Hepatocyte (in vitro differentiated cells): ENCODE data around the gene PSMC5. TPM values are rescaled to one million over a fixed set of nuclear protein-coding genes. Genes with fewer than 3 reads are reported as not detected.

Experiments
- DNase-seq: peaks from one replicate; pipeline ENCODE4 v3.0.0-alpha.2; 2016; ENCODE audit warnings: low spot score
- H2AFZ ChIP-seq: fragments of 200-600 bp; sonication (generic); 2 replicates; pipeline ENCODE4 v1.6.0; 2016; ENCODE audit warnings: antibody characterized with exemption, mild to moderate bottlenecking
- H3K27ac ChIP-seq: fragments of 200-600 bp; sonication (generic); 2 replicates; pipeline ENCODE4 v1.5.1; 2016; ENCODE audit warnings: mild to moderate bottlenecking
- H3K27me3 ChIP-seq: fragments of 200-600 bp; sonication (generic); 2 replicates; pipeline ENCODE4 v1.6.1; 2016
- H3K36me3 ChIP-seq: fragments of 200-600 bp; sonication (generic); replicated peaks from 2 replicates; pipeline ENCODE4 v1.5.1; 2016; ENCODE audit warnings: low read depth; ENCODE audit not compliant: insufficient read depth
- H3K4me1 ChIP-seq: fragments of 200-600 bp; sonication (generic); 2 replicates; pipeline ENCODE4 v1.5.1; 2016; ENCODE audit warnings: mild to moderate bottlenecking, moderate library complexity; ENCODE audit not compliant: insufficient read depth
- H3K4me2 ChIP-seq: fragments of 200-600 bp; sonication (generic); 2 replicates; pipeline ENCODE4 v1.6.0; 2016
- H3K4me3 ChIP-seq: fragments of 200-600 bp; sonication (generic); 2 replicates; pipeline ENCODE4 v1.5.1; 2016; ENCODE audit warnings: mild to moderate bottlenecking
- H3K79me2 ChIP-seq: fragments of 200-600 bp; sonication (generic); 2 replicates; pipeline ENCODE4 v1.6.0; 2017; ENCODE audit warnings: mild to moderate bottlenecking
- H3K9me2 ChIP-seq: fragments of 200-600 bp; sonication (generic); replicated peaks from 2 replicates; pipeline ENCODE4 v1.6.0; 2017; ENCODE audit warnings: mild to moderate bottlenecking; ENCODE audit not compliant: insufficient read depth
- H3K9me3 ChIP-seq: fragments of 200-600 bp; sonication (generic); 2 replicates; pipeline ENCODE4 v1.5.1; 2016; ENCODE audit warnings: low read depth, mild to moderate bottlenecking
- H4K20me1 ChIP-seq: fragments of 200-600 bp; sonication (generic); 2 replicates; pipeline ENCODE4 v1.6.0; 2016; ENCODE audit warnings: mild to moderate bottlenecking; ENCODE audit not compliant: insufficient read depth, poor library complexity, severe bottlenecking
- EZH2 ChIP-seq: fragments of 200-600 bp; sonication (generic); IDR thresholded peaks from 2 replicates; pipeline ENCODE4 v1.6.1; 2016; ENCODE audit warnings: antibody characterized with exemption, mild to moderate bottlenecking, borderline replicate concordance
- EZH2phosphoT487 ChIP-seq: fragments of 200-600 bp; sonication (generic); IDR thresholded peaks from one replicate; pipeline ENCODE4 v1.6.1; 2018; ENCODE audit warnings: antibody characterized with exemption, mild to moderate bottlenecking, low read depth, moderate library complexity; ENCODE audit not compliant: unreplicated experiment, severe bottlenecking
- WGBS: methylation state at CpG from one replicate; pipeline ENCODE4 v1.1.6; 2016; ENCODE audit warnings: low lambda C conversion rate; ENCODE audit errors: missing lambda C conversion rate; 5-methylcytosine and 5-hydroxymethylcytosine counted together
- polyA plus RNA-seq: library from polyadenylated mRNA; unstranded; fragments of >200 nt; fragmentation: Nextera tagmentation; extraction: Ambion mirVana; gene quantifications from 2 replicates; pipeline ENCODE4 v1.2.1, GENCODE V29; 2016
- total RNA-seq: library from RNA; depleted of rRNA; stranded (reverse); fragments of >200 nt; gene quantifications from 2 replicates; pipeline ENCODE4 v1.2.3, GENCODE V29; 2014
- TF ChIP-seq, protein P1 (sequence below): fragments of 200-600 bp; sonication (generic); IDR thresholded peaks from 2 replicates; pipeline ENCODE4 v1.5.1; 2016; ENCODE audit warnings: antibody characterized with exemption, mild to moderate bottlenecking; ENCODE audit not compliant: poor library complexity

The PSMC5 gene
- total and polyA plus RNA-seq, 2 experiments from 2014 or later, result 46.6 to 132 TPM

DNA sequence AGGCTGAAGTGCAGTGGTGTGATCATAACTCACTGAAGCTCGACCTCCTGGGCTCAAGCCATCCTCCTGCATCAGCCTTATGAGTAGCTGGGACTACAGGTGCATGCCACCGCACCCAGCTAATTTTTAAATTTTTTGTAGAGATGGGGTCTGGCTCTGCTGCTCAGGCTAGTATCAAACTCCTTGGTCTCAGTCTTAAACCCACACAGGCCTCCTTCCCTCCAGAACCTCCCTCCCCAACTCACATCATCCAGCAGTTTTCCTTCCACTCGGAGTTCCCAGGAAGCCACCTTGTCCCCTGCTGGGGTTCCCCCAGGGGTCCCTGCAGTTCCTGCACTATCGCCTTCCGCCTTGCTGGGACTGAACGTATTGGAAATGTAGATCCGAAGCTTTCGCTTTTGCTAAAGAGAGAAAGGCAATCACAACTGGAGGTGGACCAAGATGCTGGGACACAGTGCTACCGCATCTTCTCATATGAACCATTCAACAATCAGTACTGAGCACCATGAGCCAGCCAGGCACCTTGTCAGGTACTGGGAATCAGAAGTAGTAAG, 8.0 kb downstream of the PSMC5 start:
- WGBS, result 89% methylated on average over 9 of the region's 9 CpGs
- Histone ChIP-seq H3K27ac (no peak overlapping the region), H3K79me2 (peaks cover 49% of the 10 kb centered on the region), H3K4me2 (no peak overlapping the region), H3K4me1 (peaks cover 23% of the 10 kb centered on the region), H3K27me3 (no peaks in the 10 kb centered on the region), H3K36me3 (no peaks in the 10 kb centered on the region), H2AFZ (no peak overlapping the region), H3K9me2 (no peaks in the 10 kb centered on the region), H4K20me1 (peaks cover 20% of the 10 kb centered on the region), H3K4me3 (no peak overlapping the region), H3K9me3 (no peaks in the 10 kb centered on the region)
- DNase-seq, result no peak
- TF ChIP-seq, protein P1, sequence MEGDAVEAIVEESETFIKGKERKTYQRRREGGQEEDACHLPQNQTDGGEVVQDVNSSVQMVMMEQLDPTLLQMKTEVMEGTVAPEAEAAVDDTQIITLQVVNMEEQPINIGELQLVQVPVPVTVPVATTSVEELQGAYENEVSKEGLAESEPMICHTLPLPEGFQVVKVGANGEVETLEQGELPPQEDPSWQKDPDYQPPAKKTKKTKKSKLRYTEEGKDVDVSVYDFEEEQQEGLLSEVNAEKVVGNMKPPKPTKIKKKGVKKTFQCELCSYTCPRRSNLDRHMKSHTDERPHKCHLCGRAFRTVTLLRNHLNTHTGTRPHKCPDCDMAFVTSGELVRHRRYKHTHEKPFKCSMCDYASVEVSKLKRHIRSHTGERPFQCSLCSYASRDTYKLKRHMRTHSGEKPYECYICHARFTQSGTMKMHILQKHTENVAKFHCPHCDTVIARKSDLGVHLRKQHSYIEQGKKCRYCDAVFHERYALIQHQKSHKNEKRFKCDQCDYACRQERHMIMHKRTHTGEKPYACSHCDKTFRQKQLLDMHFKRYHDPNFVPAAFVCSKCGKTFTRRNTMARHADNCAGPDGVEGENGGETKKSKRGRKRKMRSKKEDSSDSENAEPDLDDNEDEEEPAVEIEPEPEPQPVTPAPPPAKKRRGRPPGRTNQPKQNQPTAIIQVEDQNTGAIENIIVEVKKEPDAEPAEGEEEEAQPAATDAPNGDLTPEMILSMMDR, result no peak
- TF ChIP-seq EZH2 (no peak), EZH2phosphoT487 (no peak)

DNA sequence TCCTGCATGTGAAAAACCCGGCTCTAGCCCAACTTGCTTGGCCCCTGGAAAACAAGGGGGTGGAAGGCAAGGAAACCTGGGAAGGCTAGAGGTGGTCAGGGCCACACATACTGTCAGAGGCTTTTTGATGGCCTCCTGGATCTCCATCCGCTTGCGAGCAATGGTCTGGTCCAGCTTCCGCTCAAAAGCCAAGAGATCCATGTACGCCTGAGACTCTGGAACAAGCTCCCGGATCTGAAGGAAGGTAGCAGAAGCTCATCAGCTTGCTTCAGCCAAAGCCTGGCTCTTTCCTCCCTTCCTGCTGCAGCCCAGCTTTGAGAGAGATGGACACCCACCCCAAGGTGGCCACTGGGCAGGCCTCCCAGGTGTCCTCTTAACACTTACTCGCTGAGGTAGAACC, 9.6 kb downstream of the PSMC5 start:
- H3K9me2 ChIP-seq, result no peaks in the 10 kb centered on the region
- peaks cover 36% of the 10 kb centered on the region for H3K4me1 ChIP-seq
- no peak for DNase-seq
- no peak overlapping the region for H3K27ac ChIP-seq
- H3K27me3 ChIP-seq, result no peaks in the 10 kb centered on the region
- 96% methylated on average over 7 of the region's 7 CpGs for WGBS
- H3K36me3 ChIP-seq, result no peaks in the 10 kb centered on the region
- TF ChIP-seq, protein P1, result no peak
- TF ChIP-seq EZH2, result no peak
- TF ChIP-seq EZH2phosphoT487, result no peak
- no peak overlapping the region for H3K4me3 ChIP-seq
- no peak overlapping the region for H2AFZ ChIP-seq
- H3K9me3 ChIP-seq, result no peaks in the 10 kb centered on the region
- no peak overlapping the region for H3K4me2 ChIP-seq
- H3K79me2 ChIP-seq, result peaks cover 65% of the 10 kb centered on the region
- H4K20me1 ChIP-seq, result peaks cover 31% of the 10 kb centered on the region

DNA sequence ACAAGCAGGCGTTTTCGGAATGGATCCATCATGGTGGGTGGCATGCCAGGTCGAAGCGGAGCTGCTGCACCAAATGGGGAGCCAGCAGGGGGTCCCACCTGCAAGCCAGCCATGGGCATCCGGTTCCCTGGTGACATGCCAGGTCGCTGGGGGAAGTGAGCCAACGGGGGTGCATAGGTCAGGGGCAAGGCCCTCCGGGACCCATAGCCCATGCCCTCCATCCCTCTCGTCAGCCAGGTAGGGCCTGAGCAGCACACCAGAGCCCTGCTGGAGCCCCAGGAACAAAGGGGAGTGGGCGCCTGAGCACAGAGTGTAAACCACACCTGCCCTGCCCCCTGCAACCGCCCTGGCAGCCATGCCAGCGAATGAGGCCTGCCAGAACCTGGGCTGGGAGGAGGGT, 10.2 kb downstream of the PSMC5 start:
- Histone ChIP-seq H3K4me3 (no peak overlapping the region), H3K27ac (no peak overlapping the region), H3K9me3 (no peaks in the 10 kb centered on the region), H4K20me1 (peaks cover 31% of the 10 kb centered on the region), H2AFZ (no peak overlapping the region), H3K27me3 (no peaks in the 10 kb centered on the region), H3K36me3 (no peaks in the 10 kb centered on the region), H3K9me2 (no peaks in the 10 kb centered on the region), H3K4me1 (peaks cover 36% of the 10 kb centered on the region), H3K4me2 (no peak overlapping the region), H3K79me2 (peaks cover 69% of the 10 kb centered on the region)
- WGBS, result 94% methylated on average over 11 of the region's 12 CpGs
- DNase-seq, result no peak
- TF ChIP-seq, protein P1, result no peak
- TF ChIP-seq EZH2phosphoT487 (no peak), EZH2 (no peak)

GRCh38 chr17:63837962-63838600, 10.8 kb downstream of the PSMC5 start:
- H3K36me3 ChIP-seq, result no peaks in the 10 kb centered on the region
- peaks cover 31% of the 10 kb centered on the region for H4K20me1 ChIP-seq
- H3K4me3 ChIP-seq, result no peak overlapping the region
- H3K79me2 ChIP-seq, result peaks cover 69% of the 10 kb centered on the region
- H3K4me2 ChIP-seq, result peak overlapping the region; percentile 94
- no peak for DNase-seq
- H3K9me3 ChIP-seq, result no peaks in the 10 kb centered on the region
- no peaks in the 10 kb centered on the region for H3K27me3 ChIP-seq
- peak overlapping the region; percentile 88 for H3K27ac ChIP-seq
- no peak overlapping the region for H2AFZ ChIP-seq
- TF ChIP-seq, protein P1, result no peak
- TF ChIP-seq EZH2 (no peak), EZH2phosphoT487 (no peak)
- no peaks in the 10 kb centered on the region for H3K9me2 ChIP-seq
- H3K4me1 ChIP-seq, result peaks cover 36% of the 10 kb centered on the region
- WGBS, result 93% methylated on average over 5 of the region's 5 CpGs
